ENCODE measurements around the gene RIMBP2.

RIMBP2 gene

GRCh38 chr12:130369816-130370215 lies 346.3 kb downstream of the RIMBP2 start:
- Mint-ChIP-seq H3K27me3 (peaks cover 3% of the 10 kb centered on the region), H3K4me3 (no peak overlapping the region), H3K27ac (no peak overlapping the region), H3K36me3 (ENCODE audit: low read depth) (no peaks in the 10 kb centered on the region), H3K9me3 (no peaks in the 10 kb centered on the region), H3K4me1 (ENCODE audit: low read depth) (no peaks in the 10 kb centered on the region)

- no peaks in the 10 kb centered on the region for H3K36me3 Mint-ChIP-seq (ENCODE audit: low read depth)
- H3K9me3 Mint-ChIP-seq = no peaks in the 10 kb centered on the region
- H3K27ac Mint-ChIP-seq = no peak overlapping the region
- H3K4me3 Mint-ChIP-seq = no peak overlapping the region
- H3K4me1 Mint-ChIP-seq (ENCODE audit: low read depth) = no peaks in the 10 kb centered on the region
- peaks cover 7% of the 10 kb centered on the region for H3K27me3 Mint-ChIP-seq
Observed at GRCh38 chr12:130367523-130367922, 348.6 kb downstream of the RIMBP2 start.

- no peaks in the 10 kb centered on the region for H3K36me3 Mint-ChIP-seq (ENCODE audit: low read depth)
- no peaks in the 10 kb centered on the region for H3K4me1 Mint-ChIP-seq (ENCODE audit: low read depth)
- H3K27me3 Mint-ChIP-seq = peaks cover 7% of the 10 kb centered on the region
- H3K9me3 Mint-ChIP-seq = no peaks in the 10 kb centered on the region
- H3K27ac Mint-ChIP-seq = no peak overlapping the region
- H3K4me3 Mint-ChIP-seq = no peak overlapping the region
Observed at GRCh38 chr12:130367003-130367402, 349.1 kb downstream of the RIMBP2 start.

GRCh38 chr12:130366159-130366558 lies 349.9 kb downstream of the RIMBP2 start:
- Mint-ChIP-seq H3K4me1 (ENCODE audit: low read depth) (no peaks in the 10 kb centered on the region), H3K9me3 (no peaks in the 10 kb centered on the region), H3K27ac (no peak overlapping the region), H3K4me3 (no peak overlapping the region), H3K27me3 (peaks cover 7% of the 10 kb centered on the region), H3K36me3 (ENCODE audit: low read depth) (no peaks in the 10 kb centered on the region)

- Mint-ChIP-seq H3K27me3 (peaks cover 7% of the 10 kb centered on the region), H3K4me1 (ENCODE audit: low read depth) (no peaks in the 10 kb centered on the region), H3K4me3 (no peak overlapping the region), H3K36me3 (ENCODE audit: low read depth) (no peaks in the 10 kb centered on the region), H3K27ac (no peak overlapping the region), H3K9me3 (no peaks in the 10 kb centered on the region)
Observed at GRCh38 chr12:130364578-130364977, 351.5 kb downstream of the RIMBP2 start.

- no peak overlapping the region for H3K27ac Mint-ChIP-seq
- no peaks in the 10 kb centered on the region for H3K36me3 Mint-ChIP-seq (ENCODE audit: low read depth)
- no peak overlapping the region for H3K4me3 Mint-ChIP-seq
- no peaks in the 10 kb centered on the region for H3K9me3 Mint-ChIP-seq
- H3K4me1 Mint-ChIP-seq (ENCODE audit: low read depth) = no peaks in the 10 kb centered on the region
- H3K27me3 Mint-ChIP-seq = peaks cover 9% of the 10 kb centered on the region
Observed at GRCh38 chr12:130362060-130362459, 354.0 kb downstream of the RIMBP2 start.

- H3K27ac Mint-ChIP-seq = no peak overlapping the region
- peaks cover 13% of the 10 kb centered on the region for H3K27me3 Mint-ChIP-seq
- no peaks in the 10 kb centered on the region for H3K4me1 Mint-ChIP-seq (ENCODE audit: low read depth)
- no peaks in the 10 kb centered on the region for H3K36me3 Mint-ChIP-seq (ENCODE audit: low read depth)
- H3K4me3 Mint-ChIP-seq = no peak overlapping the region
- H3K9me3 Mint-ChIP-seq = no peaks in the 10 kb centered on the region
Observed at GRCh38 chr12:130357729-130358330, 358.3 kb downstream of the RIMBP2 start.

GRCh38 chr12:130357241-130357640 lies 358.9 kb downstream of the RIMBP2 start:
- Mint-ChIP-seq H3K4me3 (no peak overlapping the region), H3K4me1 (ENCODE audit: low read depth) (no peaks in the 10 kb centered on the region), H3K27me3 (peaks cover 13% of the 10 kb centered on the region), H3K27ac (no peak overlapping the region), H3K9me3 (no peaks in the 10 kb centered on the region), H3K36me3 (ENCODE audit: low read depth) (no peaks in the 10 kb centered on the region)

GRCh38 chr12:130356222-130356621 lies 359.9 kb downstream of the RIMBP2 start:
- Mint-ChIP-seq H3K4me1 (ENCODE audit: low read depth) (no peaks in the 10 kb centered on the region), H3K4me3 (no peak overlapping the region), H3K27ac (no peak overlapping the region), H3K27me3 (peaks cover 13% of the 10 kb centered on the region), H3K36me3 (ENCODE audit: low read depth) (no peaks in the 10 kb centered on the region), H3K9me3 (peaks cover 3% of the 10 kb centered on the region)

- Mint-ChIP-seq H3K36me3 (ENCODE audit: low read depth) (no peaks in the 10 kb centered on the region), H3K27ac (no peak overlapping the region), H3K4me1 (ENCODE audit: low read depth) (no peaks in the 10 kb centered on the region), H3K4me3 (no peak overlapping the region), H3K27me3 (peaks cover 13% of the 10 kb centered on the region), H3K9me3 (peaks cover 3% of the 10 kb centered on the region)
Observed at GRCh38 chr12:130354407-130354806, 361.7 kb downstream of the RIMBP2 start.

GRCh38 chr12:130353081-130353480 lies 363.0 kb downstream of the RIMBP2 start:
- Mint-ChIP-seq H3K9me3 (peaks cover 3% of the 10 kb centered on the region), H3K27ac (no peak overlapping the region), H3K36me3 (ENCODE audit: low read depth) (no peaks in the 10 kb centered on the region), H3K4me3 (no peak overlapping the region), H3K27me3 (peaks cover 7% of the 10 kb centered on the region), H3K4me1 (ENCODE audit: low read depth) (no peaks in the 10 kb centered on the region)

- Mint-ChIP-seq H3K27ac (no peak overlapping the region), H3K27me3 (peaks cover 7% of the 10 kb centered on the region), H3K4me1 (ENCODE audit: low read depth) (no peaks in the 10 kb centered on the region), H3K4me3 (no peak overlapping the region), H3K9me3 (peaks cover 3% of the 10 kb centered on the region), H3K36me3 (ENCODE audit: low read depth) (no peaks in the 10 kb centered on the region)
Observed at GRCh38 chr12:130351326-130351725, 364.8 kb downstream of the RIMBP2 start.

- H3K4me1 Mint-ChIP-seq (ENCODE audit: low read depth) = no peaks in the 10 kb centered on the region
- no peaks in the 10 kb centered on the region for H3K36me3 Mint-ChIP-seq (ENCODE audit: low read depth)
- no peak overlapping the region for H3K27ac Mint-ChIP-seq
- no peak overlapping the region for H3K4me3 Mint-ChIP-seq
- H3K9me3 Mint-ChIP-seq = peaks cover 3% of the 10 kb centered on the region
- H3K27me3 Mint-ChIP-seq = peaks cover 5% of the 10 kb centered on the region
Observed at GRCh38 chr12:130350715-130351114, 365.4 kb downstream of the RIMBP2 start.

GRCh38 chr12:130347588-130347987 lies 368.5 kb downstream of the RIMBP2 start:
- Mint-ChIP-seq H3K27ac (no peak overlapping the region), H3K36me3 (ENCODE audit: low read depth) (no peaks in the 10 kb centered on the region), H3K27me3 (no peaks in the 10 kb centered on the region), H3K4me3 (no peak overlapping the region), H3K4me1 (ENCODE audit: low read depth) (no peaks in the 10 kb centered on the region), H3K9me3 (peaks cover 3% of the 10 kb centered on the region)
